Uterus (tissue), 2 donors: Measurements from ENCODE around the gene STC2.

Source experiments
- POLR2A ChIP-seq, 2 donors: fragments of 450-650 bp; IDR thresholded peaks; one replicate each; pipeline ENCODE4 v1.6.1; 2016; ENCODE audit warnings: antibody characterized with exemption in 2 of 2, mild to moderate bottlenecking in 1 of 2, moderate library complexity in 1 of 2
- TF ChIP-seq, protein P1 (sequence below), 4 experiments: fragments of 200-600 bp in 2 of 4; fragments of 450-650 bp in 2 of 4; sonication (generic) in 2 of 4; IDR thresholded peaks; one replicate each; pipeline ENCODE4 v1.5.1; 2016 to 2019; ENCODE audit warnings: antibody characterized with exemption in 4 of 4, mild to moderate bottlenecking in 2 of 4, moderate library complexity in 1 of 4

DNA sequence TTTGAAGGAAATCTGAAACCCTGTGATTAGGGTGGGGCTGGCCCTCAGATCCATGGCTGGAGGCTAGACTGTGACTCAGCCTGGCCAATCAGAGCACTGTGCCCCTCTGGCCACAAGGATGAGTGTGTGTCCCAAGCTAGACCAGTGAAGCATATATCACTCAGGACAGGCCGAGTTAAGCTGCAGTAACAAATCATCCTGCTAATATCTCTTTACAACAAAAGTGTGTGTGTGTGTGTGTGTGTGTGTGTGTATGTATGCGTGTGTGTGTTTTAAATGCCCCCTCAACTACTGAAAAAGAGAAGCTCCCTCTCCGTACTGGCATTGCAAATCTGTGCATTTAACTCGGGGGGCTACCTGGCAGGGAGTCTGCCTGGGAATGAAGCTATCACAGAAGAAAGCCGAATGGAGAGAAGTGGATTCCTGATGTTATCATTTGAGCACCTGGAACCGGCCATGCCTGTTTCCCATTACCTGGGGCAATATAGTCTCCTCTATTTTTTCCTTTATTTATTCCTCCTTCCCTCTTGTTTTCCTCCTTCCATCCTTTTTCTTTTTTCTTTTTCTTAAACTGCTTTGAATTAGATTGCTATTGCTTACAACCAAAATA is 25.6 kb downstream of the STC2 start:
- TF ChIP-seq, protein P1, sequence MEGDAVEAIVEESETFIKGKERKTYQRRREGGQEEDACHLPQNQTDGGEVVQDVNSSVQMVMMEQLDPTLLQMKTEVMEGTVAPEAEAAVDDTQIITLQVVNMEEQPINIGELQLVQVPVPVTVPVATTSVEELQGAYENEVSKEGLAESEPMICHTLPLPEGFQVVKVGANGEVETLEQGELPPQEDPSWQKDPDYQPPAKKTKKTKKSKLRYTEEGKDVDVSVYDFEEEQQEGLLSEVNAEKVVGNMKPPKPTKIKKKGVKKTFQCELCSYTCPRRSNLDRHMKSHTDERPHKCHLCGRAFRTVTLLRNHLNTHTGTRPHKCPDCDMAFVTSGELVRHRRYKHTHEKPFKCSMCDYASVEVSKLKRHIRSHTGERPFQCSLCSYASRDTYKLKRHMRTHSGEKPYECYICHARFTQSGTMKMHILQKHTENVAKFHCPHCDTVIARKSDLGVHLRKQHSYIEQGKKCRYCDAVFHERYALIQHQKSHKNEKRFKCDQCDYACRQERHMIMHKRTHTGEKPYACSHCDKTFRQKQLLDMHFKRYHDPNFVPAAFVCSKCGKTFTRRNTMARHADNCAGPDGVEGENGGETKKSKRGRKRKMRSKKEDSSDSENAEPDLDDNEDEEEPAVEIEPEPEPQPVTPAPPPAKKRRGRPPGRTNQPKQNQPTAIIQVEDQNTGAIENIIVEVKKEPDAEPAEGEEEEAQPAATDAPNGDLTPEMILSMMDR (IDR thresholded peaks at IDR 0.05): no peak
- TF ChIP-seq POLR2A (IDR thresholded peaks at IDR 0.05): no peak
